ENCODE results near the gene PCGF6. TPM values are rescaled to one million over a fixed set of nuclear protein-coding genes. Genes with fewer than 3 reads are reported as not detected.

The PCGF6 gene
- total RNA-seq, 3 donors from 2014 or later (not counting 1 experiment from before 2014, with no cell fraction given): 5.1 to 8.1 (median 7.1) TPM

DNA sequence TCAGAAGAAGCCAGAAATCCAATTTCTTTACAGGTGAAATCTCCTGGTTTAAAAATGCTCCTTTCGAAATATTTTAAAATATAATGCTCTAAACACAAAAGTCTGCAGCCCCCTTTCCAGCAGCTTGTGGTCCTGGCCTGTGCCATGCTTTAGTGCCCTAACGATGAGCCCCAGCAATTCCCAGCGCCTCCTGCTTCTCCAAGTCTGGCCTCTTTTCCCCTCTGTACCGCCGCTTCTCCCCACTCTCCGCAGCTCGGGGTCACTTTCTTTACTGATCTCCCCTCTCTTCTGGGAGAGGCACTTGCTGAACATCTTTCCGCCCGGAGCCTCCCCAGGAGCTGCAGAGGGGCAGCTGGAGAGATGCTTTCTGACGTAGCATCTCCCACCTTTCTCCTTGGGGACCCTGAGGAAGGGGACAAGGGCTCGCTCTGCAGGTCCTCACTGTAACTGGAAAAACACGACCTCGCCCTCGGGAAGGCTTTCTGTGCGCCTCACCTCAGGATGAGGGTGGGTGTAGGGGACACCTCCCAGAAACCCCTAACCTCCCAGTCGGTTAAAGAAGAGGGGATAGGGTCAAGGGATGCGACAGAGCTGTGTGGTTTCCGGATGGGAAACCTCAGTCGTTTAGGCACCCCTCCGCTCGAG, 74.6 kb downstream of the PCGF6 start:
- intact Hi-C loops (cut with micrococcal nuclease): no loop called here
- 14% methylated on average over 20 of the region's 21 CpGs for WGBS (ENCODE audit: insufficient coverage)
- H3K4me3 ChIP-seq (ENCODE audit: low read length): no peak overlapping the region
- H3K4me1 ChIP-seq (ENCODE audit: control insufficient read depth, insufficient read depth, low read length): peaks cover 7% of the 10 kb centered on the region
- ATAC-seq (no peak), DNase-seq (no peak)
- no peak overlapping the region for H3K27ac ChIP-seq (ENCODE audit: low read length)
- Mint-ChIP-seq H3K9me3 (peaks cover 0 to 4% of the 10 kb centered on the region in 2 donors), H3K4me3 (no peak overlapping the region), H3K27me3 (ENCODE audit: low read depth in 2 of 2) (peaks cover 45 to 51% of the 10 kb centered on the region in 2 donors), H3K36me3 (no peaks in the 10 kb centered on the region), H3K27ac (no peak overlapping the region), H3K4me1 (peaks cover 0 to 5% of the 10 kb centered on the region in 2 donors)
- H3K27me3 ChIP-seq (ENCODE audit: control insufficient read depth, insufficient read depth, low read length): peaks cover 32% of the 10 kb centered on the region
- H3K36me3 ChIP-seq (ENCODE audit: control insufficient read depth, insufficient read depth, low read length): no peaks in the 10 kb centered on the region
- TF ChIP-seq, protein P1, sequence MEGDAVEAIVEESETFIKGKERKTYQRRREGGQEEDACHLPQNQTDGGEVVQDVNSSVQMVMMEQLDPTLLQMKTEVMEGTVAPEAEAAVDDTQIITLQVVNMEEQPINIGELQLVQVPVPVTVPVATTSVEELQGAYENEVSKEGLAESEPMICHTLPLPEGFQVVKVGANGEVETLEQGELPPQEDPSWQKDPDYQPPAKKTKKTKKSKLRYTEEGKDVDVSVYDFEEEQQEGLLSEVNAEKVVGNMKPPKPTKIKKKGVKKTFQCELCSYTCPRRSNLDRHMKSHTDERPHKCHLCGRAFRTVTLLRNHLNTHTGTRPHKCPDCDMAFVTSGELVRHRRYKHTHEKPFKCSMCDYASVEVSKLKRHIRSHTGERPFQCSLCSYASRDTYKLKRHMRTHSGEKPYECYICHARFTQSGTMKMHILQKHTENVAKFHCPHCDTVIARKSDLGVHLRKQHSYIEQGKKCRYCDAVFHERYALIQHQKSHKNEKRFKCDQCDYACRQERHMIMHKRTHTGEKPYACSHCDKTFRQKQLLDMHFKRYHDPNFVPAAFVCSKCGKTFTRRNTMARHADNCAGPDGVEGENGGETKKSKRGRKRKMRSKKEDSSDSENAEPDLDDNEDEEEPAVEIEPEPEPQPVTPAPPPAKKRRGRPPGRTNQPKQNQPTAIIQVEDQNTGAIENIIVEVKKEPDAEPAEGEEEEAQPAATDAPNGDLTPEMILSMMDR (IDR thresholded peaks at IDR 0.05): no peak
- H3K9me3 ChIP-seq (ENCODE audit: control insufficient read depth, insufficient read depth, low read length): peaks cover 4% of the 10 kb centered on the region

DNA sequence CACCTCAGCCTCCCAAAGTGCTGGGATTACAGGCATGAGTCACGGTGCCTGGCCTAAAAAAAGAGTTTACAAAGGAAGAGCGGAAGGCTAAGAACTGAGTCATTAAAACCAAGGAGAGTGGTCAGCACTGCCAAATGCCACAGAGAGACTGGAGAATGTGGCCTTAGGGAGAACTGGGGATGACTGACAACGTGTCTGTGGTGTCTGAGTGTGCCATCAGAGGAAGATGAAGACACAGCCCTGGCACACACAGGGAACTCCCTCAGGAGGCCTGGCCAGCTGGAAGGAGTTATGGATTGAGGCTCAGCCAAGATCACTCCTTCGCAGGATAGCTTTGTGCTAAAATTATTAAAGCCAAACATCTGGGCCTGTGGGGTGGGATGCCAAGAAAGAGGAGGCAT, 77.9 kb downstream of the PCGF6 start:
- Histone ChIP-seq H3K4me3 (ENCODE audit: low read length) (no peak overlapping the region), H3K36me3 (ENCODE audit: control insufficient read depth, insufficient read depth, low read length) (no peaks in the 10 kb centered on the region), H3K9me3 (ENCODE audit: control insufficient read depth, insufficient read depth, low read length) (no peaks in the 10 kb centered on the region), H3K27me3 (ENCODE audit: control insufficient read depth, insufficient read depth, low read length) (peaks cover 14% of the 10 kb centered on the region), H3K4me1 (ENCODE audit: control insufficient read depth, insufficient read depth, low read length) (peaks cover 7% of the 10 kb centered on the region), H3K27ac (ENCODE audit: low read length) (no peak overlapping the region)
- 74% methylated on average over 4 of the region's 4 CpGs for WGBS (ENCODE audit: insufficient coverage)
- Mint-ChIP-seq H3K36me3 (no peaks in the 10 kb centered on the region), H3K4me3 (no peak overlapping the region), H3K4me1 (peaks cover 0 to 5% of the 10 kb centered on the region in 2 donors), H3K27me3 (ENCODE audit: low read depth in 2 of 2) (peaks cover 27 to 34% of the 10 kb centered on the region in 2 donors), H3K9me3 (no peaks in the 10 kb centered on the region), H3K27ac (no peak overlapping the region)
- intact Hi-C loops (cut with micrococcal nuclease): no loop called here
- ATAC-seq (no peak), DNase-seq (no peak)
- TF ChIP-seq, protein P1 (IDR thresholded peaks at IDR 0.05): no peak

DNA sequence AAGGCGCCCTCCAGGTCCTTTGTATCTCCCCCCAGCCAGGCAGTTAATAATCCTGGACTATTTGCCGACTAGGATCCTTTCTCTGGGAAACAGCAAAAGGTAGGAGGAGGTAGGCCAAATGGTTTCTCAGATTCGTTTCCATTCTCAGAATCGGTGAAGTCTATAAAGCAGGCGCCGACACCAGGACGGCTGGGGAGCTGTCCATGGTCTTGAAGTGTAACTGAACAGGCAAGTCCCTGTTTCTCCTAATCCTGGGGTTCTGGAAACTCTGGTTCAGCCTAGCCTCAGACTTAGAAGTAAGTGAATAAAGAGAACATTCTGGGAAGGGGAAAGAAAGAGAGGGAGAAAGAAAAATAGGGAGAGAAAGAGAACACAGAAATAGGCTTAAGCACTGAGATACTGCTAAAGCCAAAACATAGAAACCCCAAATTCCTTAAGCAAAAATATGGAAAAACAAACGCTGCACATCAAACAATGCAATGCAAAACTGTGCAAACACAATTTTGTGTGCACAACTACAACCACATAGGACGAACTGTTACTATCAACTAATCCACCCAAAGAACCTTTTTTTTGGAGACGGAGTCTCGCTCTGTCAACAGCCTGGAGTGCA, 85.1 kb downstream of the PCGF6 start:
- 34% methylated on average over 11 of the region's 11 CpGs for WGBS (ENCODE audit: insufficient coverage)
- no peak overlapping the region for H3K27ac ChIP-seq (ENCODE audit: low read length)
- no peak overlapping the region for H3K4me3 Mint-ChIP-seq
- intact Hi-C loops (cut with micrococcal nuclease): no loop called here
- no peaks in the 10 kb centered on the region for H3K9me3 Mint-ChIP-seq
- H3K27me3 ChIP-seq (ENCODE audit: control insufficient read depth, insufficient read depth, low read length): peaks cover 6% of the 10 kb centered on the region
- H3K36me3 ChIP-seq (ENCODE audit: control insufficient read depth, insufficient read depth, low read length): no peaks in the 10 kb centered on the region
- H3K9me3 ChIP-seq (ENCODE audit: control insufficient read depth, insufficient read depth, low read length): no peaks in the 10 kb centered on the region
- no peaks in the 10 kb centered on the region for H3K4me1 Mint-ChIP-seq
- H3K27ac Mint-ChIP-seq: no peak overlapping the region
- peak in 1 of 2 donors; percentile 56 for DNase-seq
- H3K4me1 ChIP-seq (ENCODE audit: control insufficient read depth, insufficient read depth, low read length): no peaks in the 10 kb centered on the region
- no peaks in the 10 kb centered on the region for H3K36me3 Mint-ChIP-seq
- ATAC-seq: peak in 1 of 3 donors; percentile 43
- no peak overlapping the region for H3K4me3 ChIP-seq (ENCODE audit: low read length)
- TF ChIP-seq, protein P1 (IDR thresholded peaks at IDR 0.05): no peak
- peaks cover 20 to 52% of the 10 kb centered on the region in 2 donors for H3K27me3 Mint-ChIP-seq (ENCODE audit: low read depth in 2 of 2)

All from natural killer cell (primary cell).